B cell (primary cell): ENCODE results near the gene BMAL1. TPM values are rescaled to one million over a fixed set of nuclear protein-coding genes. Genes with fewer than 3 reads are reported as not detected.

Source experiments
- ATAC-seq: fragments of 200-7000 bp; cut with Tn5 transposase; one replicate; pipeline ENCODE4 v1.10.0; 2021; ENCODE audit warnings: low read depth, mild to moderate bottlenecking, moderate number of reproducible peaks, moderate library complexity
- CTCF ChIA-PET: fragments of 350-600 bp; sonication (Branson Sonifier 250); formaldehyde crosslinking; loops from one replicate; lab custom pipeline; 2021; ENCODE audit warnings: antibody characterized with exemption, inconsistent platforms; lab: Charles Lee
- POLR2A ChIA-PET: fragments of 350-600 bp; sonication (Branson Sonifier 250); formaldehyde crosslinking; loops from one replicate; lab custom pipeline; 2021; ENCODE audit warnings: antibody characterized with exemption; lab: Charles Lee
- DNase-seq: peaks from one replicate; pipeline ENCODE4 v3.0.0; 2013
- H2AFZ ChIP-seq: 2 replicates; pipeline ENCODE4 v1.6.1; 2012; ENCODE audit warnings: mild to moderate bottlenecking, low read depth, low read length; ENCODE audit not compliant: insufficient read depth, poor library complexity, severe bottlenecking
- H3K27ac ChIP-seq, 2 donors: 1 replicate in 1 of 2; 2 replicates in 1 of 2; pipeline ENCODE4 v1.5.1; 2012 to 2013; ENCODE audit warnings: low read length in 2 of 2, mild to moderate bottlenecking in 2 of 2, moderate library complexity in 1 of 2
- H3K27me3 ChIP-seq, 4 experiments: fragments of 200-600 bp in 1 of 4; sonication (generic) in 1 of 4; replicated peaks in 1 of 4; 1 replicate in 2 of 4; 2 replicates in 2 of 4; pipeline versions ENCODE4 v1.6.1 to v1.7.0; 2013 to 2016; ENCODE audit warnings: low read length in 3 of 4, mild to moderate bottlenecking in 2 of 4, mixed read lengths in 1 of 4, moderate library complexity in 1 of 4; ENCODE audit not compliant: insufficient read depth in 4 of 4, control insufficient read depth in 3 of 4; ENCODE audit errors: control extremely low read depth in 1 of 4
- H3K36me3 ChIP-seq, 2 experiments: replicated peaks in 1 of 2; 1 replicate in 1 of 2; 2 replicates in 1 of 2; pipeline versions ENCODE4 v1.6.1 to v1.7.1; 2013; ENCODE audit warnings: low read length in 1 of 2; ENCODE audit not compliant: insufficient read depth in 2 of 2, control insufficient read depth in 1 of 2; ENCODE audit errors: control extremely low read depth in 1 of 2, extremely low read depth in 1 of 2
- H3K4me1 ChIP-seq, 2 donors: fragments of 200-600 bp in 1 of 2; sonication (generic) in 1 of 2; 1 replicate in 1 of 2; 2 replicates in 1 of 2; pipeline versions ENCODE4 v1.5.1 to v1.6.1; 2013 to 2017; ENCODE audit warnings: low read length in 2 of 2; ENCODE audit not compliant: control insufficient read depth in 2 of 2, insufficient read depth in 2 of 2
- H3K4me2 ChIP-seq: replicated peaks from 2 replicates; pipeline ENCODE3; 2012; ENCODE audit warnings: mild to moderate bottlenecking, low read depth, low read length; ENCODE audit not compliant: poor library complexity, severe bottlenecking
- H3K4me3 ChIP-seq, 5 experiments: fragments of 200-600 bp in 1 of 5; sonication (generic) in 1 of 5; 1 replicate in 3 of 5; 2 replicates in 2 of 5; pipeline versions ENCODE4 v1.5.1 to v1.7.0; 2011 to 2016; ENCODE audit warnings: low read length in 4 of 5, mild to moderate bottlenecking in 4 of 5, low read depth in 2 of 5, control low read depth in 1 of 5, moderate library complexity in 1 of 5; ENCODE audit not compliant: insufficient read depth in 1 of 5; ENCODE audit errors: control extremely low read depth in 1 of 5, extremely low read depth in 1 of 5
- H3K79me2 ChIP-seq: fragments of 200-600 bp; sonication (generic); one replicate; pipeline ENCODE4 v1.6.0; 2016; ENCODE audit warnings: low read length; ENCODE audit not compliant: control insufficient read depth, insufficient read depth
- H3K9ac ChIP-seq: fragments of 200-600 bp; sonication (generic); 2 replicates; pipeline ENCODE4 v1.6.1; 2017; ENCODE audit warnings: mild to moderate bottlenecking, low read length, moderate library complexity
- H3K9me3 ChIP-seq, 3 donors: one replicate each; pipeline versions ENCODE4 v1.6.1 to v1.7.1; 2013; ENCODE audit warnings: low read length in 2 of 3; ENCODE audit not compliant: control insufficient read depth in 2 of 3, insufficient read depth in 1 of 3; ENCODE audit errors: control extremely low read depth in 1 of 3
- H4K20me1 ChIP-seq: 2 replicates; pipeline ENCODE4 v1.6.0; 2012; ENCODE audit warnings: mild to moderate bottlenecking, low read length; ENCODE audit not compliant: insufficient read depth, control insufficient read depth, poor library complexity, severe bottlenecking
- H3K27ac Mint-ChIP-seq: one replicate; pipeline ENCODE4 v1.8.0; 2021; ENCODE audit warnings: mixed read lengths
- H3K27me3 Mint-ChIP-seq: one replicate; pipeline ENCODE4 v1.8.0; 2021; ENCODE audit warnings: mixed read lengths
- H3K4me1 Mint-ChIP-seq: one replicate; pipeline ENCODE4 v1.8.0; 2021; ENCODE audit warnings: mixed read lengths
- H3K4me3 Mint-ChIP-seq: one replicate; pipeline ENCODE4 v1.8.0; 2021; ENCODE audit warnings: mixed read lengths
- H3K9me3 Mint-ChIP-seq: one replicate; pipeline ENCODE4 v1.8.0; 2022; ENCODE audit warnings: mixed read lengths; ENCODE audit not compliant: insufficient read depth
- EZH2 ChIP-seq: IDR thresholded peaks from 2 replicates; pipeline ENCODE4 v1.6.1; 2012; ENCODE audit warnings: borderline replicate concordance, low read depth, mild to moderate bottlenecking, moderate library complexity, low read length; ENCODE audit not compliant: insufficient read depth, poor library complexity, severe bottlenecking
- WGBS: methylation state at CpG from one replicate; pipeline ENCODE4 v1.1.5; 2013; ENCODE audit warnings: missing lambda C conversion rate; ENCODE audit not compliant: insufficient coverage; 5-methylcytosine and 5-hydroxymethylcytosine counted together
- intact Hi-C: fragments of 100-400 bp; cut with micrococcal nuclease; formaldehyde crosslinking; loops from one replicate; pipeline ENCODE4 v1.10.0; 2022
- polyA plus RNA-seq: library from polyadenylated mRNA; depleted of rRNA; stranded (reverse); fragments of >200 nt; gene quantifications from 2 replicates; pipeline ENCODE4 v1.2.3, GENCODE V29; 2012
- total RNA-seq, 2 donors: library from RNA; stranded (reverse); fragments of 120-200 nt in 1 of 2; gene quantifications; 1 replicate in 1 of 2; 2 replicates in 1 of 2; pipeline versions ENCODE4 v1.2.3 to v1.2.4, GENCODE V29; 2013 to 2022
- TF ChIP-seq, protein P1 (sequence below): fragments of 200-600 bp; IDR thresholded peaks from one replicate; pipeline ENCODE4 v1.8.0; 2022; ENCODE audit warnings: antibody characterized with exemption, mild to moderate bottlenecking

The BMAL1 gene
- total and polyA plus RNA-seq, 2 donors (not counting 1 experiment from before 2014, with no cell fraction given) = 8.6 to 39.1 TPM

DNA sequence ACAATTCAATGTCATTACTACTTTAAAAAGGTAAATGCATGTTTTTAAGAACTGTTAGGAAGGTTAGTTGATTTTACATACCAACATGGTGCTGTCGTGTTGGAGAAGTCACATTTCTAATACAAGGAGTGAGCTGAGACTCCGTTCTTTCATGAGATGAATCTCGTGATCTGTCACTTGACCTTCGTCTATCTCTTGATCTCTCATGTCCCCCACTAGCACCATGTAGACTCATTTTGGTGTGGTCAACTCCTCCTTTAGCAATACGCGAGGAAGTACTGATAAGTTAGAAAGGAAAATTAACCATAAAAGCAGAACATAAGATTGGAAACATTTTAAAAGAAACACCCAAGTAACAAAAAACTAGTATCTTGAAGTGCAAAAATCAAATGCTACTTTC, 144.0 kb downstream of the BMAL1 start:
- Histone ChIP-seq H3K36me3 (peaks cover 7 to 11% of the 10 kb centered on the region in 2 experiments), H3K9ac (no peak overlapping the region), H3K27me3 (no peaks in the 10 kb centered on the region), H2AFZ (no peak overlapping the region), H3K4me2 (no peak overlapping the region), H3K4me1 (peaks cover 0 to 4% of the 10 kb centered on the region in 2 donors), H3K27ac (no peak overlapping the region), H3K9me3 (peaks cover 0 to 10% (median 6%) of the 10 kb centered on the region in 3 donors), H3K79me2 (peaks cover 17% of the 10 kb centered on the region), H3K4me3 (no peak overlapping the region), H4K20me1 (peaks cover 10% of the 10 kb centered on the region)
- H3K27me3 Mint-ChIP-seq = no peaks in the 10 kb centered on the region
- ChIA-PET POLR2A (no interaction called here), CTCF (interaction anchor here (0.7 kb wide), 1 partner anchor 45 kb away, joined by 3 read pairs; no protein-coding TSS in a partner anchor)
- H3K27ac Mint-ChIP-seq = no peak overlapping the region
- H3K4me3 Mint-ChIP-seq = no peak overlapping the region
- no CpG with 5 or more reads among the region's 6 CpGs for WGBS
- DNase-seq = no peak
- no peak for TF ChIP-seq EZH2
- TF ChIP-seq, protein P1, sequence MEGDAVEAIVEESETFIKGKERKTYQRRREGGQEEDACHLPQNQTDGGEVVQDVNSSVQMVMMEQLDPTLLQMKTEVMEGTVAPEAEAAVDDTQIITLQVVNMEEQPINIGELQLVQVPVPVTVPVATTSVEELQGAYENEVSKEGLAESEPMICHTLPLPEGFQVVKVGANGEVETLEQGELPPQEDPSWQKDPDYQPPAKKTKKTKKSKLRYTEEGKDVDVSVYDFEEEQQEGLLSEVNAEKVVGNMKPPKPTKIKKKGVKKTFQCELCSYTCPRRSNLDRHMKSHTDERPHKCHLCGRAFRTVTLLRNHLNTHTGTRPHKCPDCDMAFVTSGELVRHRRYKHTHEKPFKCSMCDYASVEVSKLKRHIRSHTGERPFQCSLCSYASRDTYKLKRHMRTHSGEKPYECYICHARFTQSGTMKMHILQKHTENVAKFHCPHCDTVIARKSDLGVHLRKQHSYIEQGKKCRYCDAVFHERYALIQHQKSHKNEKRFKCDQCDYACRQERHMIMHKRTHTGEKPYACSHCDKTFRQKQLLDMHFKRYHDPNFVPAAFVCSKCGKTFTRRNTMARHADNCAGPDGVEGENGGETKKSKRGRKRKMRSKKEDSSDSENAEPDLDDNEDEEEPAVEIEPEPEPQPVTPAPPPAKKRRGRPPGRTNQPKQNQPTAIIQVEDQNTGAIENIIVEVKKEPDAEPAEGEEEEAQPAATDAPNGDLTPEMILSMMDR = no peak
- H3K4me1 Mint-ChIP-seq = peaks cover 14% of the 10 kb centered on the region
- H3K9me3 Mint-ChIP-seq = no peaks in the 10 kb centered on the region
- ATAC-seq = no peak
- intact Hi-C loops = no loop called here

DNA sequence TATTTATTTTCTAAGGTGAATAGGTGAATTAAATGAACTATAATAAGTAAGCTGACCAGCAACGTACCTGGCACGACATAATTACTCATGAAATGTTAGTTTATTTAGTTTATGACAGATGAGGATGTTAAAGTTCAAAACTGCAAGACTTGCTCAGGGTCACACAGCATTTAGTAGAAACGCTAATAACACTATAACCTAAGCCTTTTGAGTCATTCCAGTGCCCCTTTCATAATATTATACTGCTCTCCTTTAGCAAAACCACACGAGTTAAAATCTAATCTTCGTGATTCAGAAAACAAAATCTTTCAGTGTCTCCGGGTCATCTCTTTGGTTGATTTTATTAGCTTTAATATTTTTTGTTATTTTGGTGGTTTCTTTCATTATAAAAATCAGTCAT, 145.8 kb downstream of the BMAL1 start:
- Mint-ChIP-seq H3K27ac (no peak overlapping the region), H3K4me1 (peaks cover 14% of the 10 kb centered on the region), H3K9me3 (peaks cover 5% of the 10 kb centered on the region), H3K27me3 (no peaks in the 10 kb centered on the region), H3K4me3 (no peak overlapping the region)
- Histone ChIP-seq H3K79me2 (peaks cover 32% of the 10 kb centered on the region), H3K27ac (no peak overlapping the region), H3K4me2 (no peak overlapping the region), H3K4me1 (peaks cover 0 to 4% of the 10 kb centered on the region in 2 donors), H4K20me1 (peaks cover 10% of the 10 kb centered on the region), H3K4me3 (no peak overlapping the region), H3K27me3 (no peaks in the 10 kb centered on the region), H3K36me3 (peaks cover 2 to 5% of the 10 kb centered on the region in 2 experiments), H3K9ac (no peak overlapping the region), H2AFZ (no peak overlapping the region), H3K9me3 (peaks cover 7 to 25% (median 18%) of the 10 kb centered on the region in 3 donors)
- DNase-seq = no peak
- TF ChIP-seq, protein P1 = no peak
- TF ChIP-seq EZH2 = no peak
- ATAC-seq = no peak
- ChIA-PET POLR2A (no interaction called here), CTCF (interaction anchor here (1.6 kb wide), 1 partner anchor 38 kb away, joined by 4 read pairs; no protein-coding TSS in a partner anchor)
- 100% methylated on average over 1 of the region's 6 CpGs for WGBS
- intact Hi-C loops = no loop called here
